ENCODE measurements around the gene CCDC83. TPM values are rescaled to one million over a fixed set of nuclear protein-coding genes. Genes with fewer than 3 reads are reported as not detected.

The CCDC83 gene
- total and polyA plus RNA-seq, 2 experiments from 2014 or later, result not detected

DNA sequence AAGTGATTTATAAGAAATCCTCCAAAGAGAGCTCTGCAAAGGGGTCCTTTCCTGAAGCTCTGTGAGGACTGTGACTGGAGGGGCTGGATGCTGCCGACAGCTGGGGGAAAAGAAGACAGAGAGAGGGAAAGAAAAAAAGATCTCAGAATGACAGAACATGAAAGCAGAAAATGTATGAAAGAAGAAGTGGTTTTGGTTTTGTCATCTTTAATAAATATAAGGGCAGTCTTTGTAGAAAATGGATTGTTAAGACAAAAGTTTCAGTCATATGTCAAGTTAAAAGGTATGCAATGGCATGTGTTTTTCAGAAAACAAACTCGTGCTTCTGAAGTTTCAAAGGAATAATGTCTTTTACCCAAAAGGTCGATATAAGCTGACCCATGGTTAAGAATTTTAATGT is 105.5 kb downstream of the CCDC83 start:
- Histone ChIP-seq H3K4me3 (no peak overlapping the region), H3K4me1 (ENCODE audit: low read depth) (peaks cover 37% of the 10 kb centered on the region), H3K27ac (peak overlapping the region; percentile 88), H3K9me3 (ENCODE audit: low read depth) (no peaks in the 10 kb centered on the region), H3K27me3 (no peaks in the 10 kb centered on the region), H3K36me3 (peaks cover 14% of the 10 kb centered on the region)
- TF ChIP-seq, protein P1, sequence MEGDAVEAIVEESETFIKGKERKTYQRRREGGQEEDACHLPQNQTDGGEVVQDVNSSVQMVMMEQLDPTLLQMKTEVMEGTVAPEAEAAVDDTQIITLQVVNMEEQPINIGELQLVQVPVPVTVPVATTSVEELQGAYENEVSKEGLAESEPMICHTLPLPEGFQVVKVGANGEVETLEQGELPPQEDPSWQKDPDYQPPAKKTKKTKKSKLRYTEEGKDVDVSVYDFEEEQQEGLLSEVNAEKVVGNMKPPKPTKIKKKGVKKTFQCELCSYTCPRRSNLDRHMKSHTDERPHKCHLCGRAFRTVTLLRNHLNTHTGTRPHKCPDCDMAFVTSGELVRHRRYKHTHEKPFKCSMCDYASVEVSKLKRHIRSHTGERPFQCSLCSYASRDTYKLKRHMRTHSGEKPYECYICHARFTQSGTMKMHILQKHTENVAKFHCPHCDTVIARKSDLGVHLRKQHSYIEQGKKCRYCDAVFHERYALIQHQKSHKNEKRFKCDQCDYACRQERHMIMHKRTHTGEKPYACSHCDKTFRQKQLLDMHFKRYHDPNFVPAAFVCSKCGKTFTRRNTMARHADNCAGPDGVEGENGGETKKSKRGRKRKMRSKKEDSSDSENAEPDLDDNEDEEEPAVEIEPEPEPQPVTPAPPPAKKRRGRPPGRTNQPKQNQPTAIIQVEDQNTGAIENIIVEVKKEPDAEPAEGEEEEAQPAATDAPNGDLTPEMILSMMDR (IDR thresholded peaks at IDR 0.05; ENCODE audit: low read depth, low read length), result no peak
- DNase-seq (ENCODE audit: low read depth in 1 of 2, low spot score in 1 of 2), result no peak

DNA sequence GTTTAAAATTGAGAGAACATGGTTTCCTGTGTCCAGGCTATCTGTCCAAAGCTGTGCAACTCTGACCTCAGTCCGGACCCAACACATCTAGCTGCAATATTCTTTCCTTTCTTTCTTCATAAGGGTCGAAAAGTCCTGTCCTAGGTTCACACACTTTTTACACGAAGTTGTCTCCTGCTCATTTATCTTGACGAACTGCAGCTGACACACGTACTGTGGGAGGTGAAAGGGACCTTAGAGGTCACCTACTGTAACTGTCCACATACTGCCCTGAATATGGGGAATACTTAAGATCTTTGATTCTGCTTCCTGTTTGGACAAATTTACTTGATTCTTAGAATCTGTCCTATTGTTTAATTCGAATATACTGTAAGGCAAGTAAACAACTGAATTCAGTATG is 105.9 kb downstream of the CCDC83 start:
- TF ChIP-seq, protein P1 (IDR thresholded peaks at IDR 0.05; ENCODE audit: low read depth, low read length), result no peak
- Histone ChIP-seq H3K27me3 (no peaks in the 10 kb centered on the region), H3K9me3 (ENCODE audit: low read depth) (no peaks in the 10 kb centered on the region), H3K36me3 (peaks cover 13% of the 10 kb centered on the region), H3K27ac (peak overlapping the region; percentile 88), H3K4me3 (no peak overlapping the region), H3K4me1 (ENCODE audit: low read depth) (peaks cover 32% of the 10 kb centered on the region)
- DNase-seq (ENCODE audit: low read depth in 1 of 2, low spot score in 1 of 2), result peak in 1 of 2 donors; percentile 45

DNA sequence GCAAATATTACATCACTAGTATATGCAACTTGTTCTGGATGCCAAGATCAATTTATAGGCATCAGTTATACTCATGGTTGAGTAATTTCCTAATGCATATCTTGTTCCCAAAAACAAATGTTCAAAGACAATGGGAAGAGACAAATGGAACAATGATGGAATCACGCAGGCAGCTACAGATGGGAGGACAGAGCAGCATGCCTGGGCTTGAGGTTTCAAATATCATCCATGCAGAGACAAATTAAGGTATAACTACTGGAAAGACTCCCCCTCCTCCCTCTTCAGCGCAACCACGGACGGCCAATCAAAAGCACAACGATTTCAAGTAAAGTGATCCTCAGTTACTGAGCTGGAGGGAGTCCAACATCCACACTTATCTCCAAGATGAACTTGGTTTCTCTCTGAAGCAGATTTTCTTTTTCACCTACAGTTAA is 106.8 kb downstream of the CCDC83 start:
- peaks cover 28% of the 10 kb centered on the region for H3K4me1 ChIP-seq (ENCODE audit: low read depth)
- H3K27me3 ChIP-seq, result no peaks in the 10 kb centered on the region
- DNase-seq (ENCODE audit: low read depth in 1 of 2, low spot score in 1 of 2), result peak in 1 of 2 donors; percentile 79
- H3K36me3 ChIP-seq, result peaks cover 6% of the 10 kb centered on the region
- H3K9me3 ChIP-seq (ENCODE audit: low read depth), result no peaks in the 10 kb centered on the region
- no peak overlapping the region for H3K4me3 ChIP-seq
- TF ChIP-seq, protein P1 (IDR thresholded peaks at IDR 0.05; ENCODE audit: low read depth, low read length), result no peak
- H3K27ac ChIP-seq, result peak overlapping the region; percentile 88

- DNase-seq (ENCODE audit: low read depth in 1 of 2, low spot score in 1 of 2), result no peak
- H3K36me3 ChIP-seq, result peaks cover 6% of the 10 kb centered on the region
- H3K9me3 ChIP-seq (ENCODE audit: low read depth), result no peaks in the 10 kb centered on the region
- H3K27ac ChIP-seq, result no peak overlapping the region
- TF ChIP-seq, protein P1 (IDR thresholded peaks at IDR 0.05; ENCODE audit: low read depth, low read length), result no peak
- no peak overlapping the region for H3K4me3 ChIP-seq
- peaks cover 37% of the 10 kb centered on the region for H3K4me1 ChIP-seq (ENCODE audit: low read depth)
- H3K27me3 ChIP-seq, result no peaks in the 10 kb centered on the region
Measured at GRCh38 chr11:85965202-85965601, 110.0 kb downstream of the CCDC83 start.

GRCh38 chr11:85967457-85967856 is 112.3 kb downstream of the CCDC83 start:
- H3K4me1 ChIP-seq (ENCODE audit: low read depth), result peaks cover 16% of the 10 kb centered on the region
- H3K9me3 ChIP-seq (ENCODE audit: low read depth), result no peaks in the 10 kb centered on the region
- H3K27ac ChIP-seq, result peak overlapping the region; percentile 48
- TF ChIP-seq, protein P1 (IDR thresholded peaks at IDR 0.05; ENCODE audit: low read depth, low read length), result no peak
- H3K36me3 ChIP-seq, result peaks cover 19% of the 10 kb centered on the region
- H3K4me3 ChIP-seq, result no peak overlapping the region
- DNase-seq (ENCODE audit: low read depth in 1 of 2, low spot score in 1 of 2), result no peak
- no peaks in the 10 kb centered on the region for H3K27me3 ChIP-seq

Other genes starting within 250 kb of the CCDC83 start
- gene DLG2, start 228.0 kb upstream of the CCDC83 start, total RNA-seq, result 6.1 and 15.9 TPM in 2 replicates
- 3.5 and 6.9 TPM in 2 replicates for gene DLG2, start 228.0 kb upstream of the CCDC83 start, polyA plus RNA-seq
- gene TMEM126B, start 226.8 kb upstream of the CCDC83 start, total RNA-seq, result 39.5 and 68.1 TPM in 2 replicates
- 69.0 and 98.2 TPM in 2 replicates for gene TMEM126B, start 226.8 kb upstream of the CCDC83 start, polyA plus RNA-seq
- gene TMEM126A, start 207.4 kb upstream of the CCDC83 start, total RNA-seq, result 12.9 and 13.1 TPM in 2 replicates
- gene TMEM126A, start 207.4 kb upstream of the CCDC83 start, polyA plus RNA-seq, result 39.9 and 42.9 TPM in 2 replicates
- gene CREBZF, start 190.3 kb upstream of the CCDC83 start, total RNA-seq, result 66.7 and 109 TPM in 2 replicates
- gene CREBZF, start 190.3 kb upstream of the CCDC83 start, polyA plus RNA-seq, result 61.7 and 74.3 TPM in 2 replicates
- 0.21 and 0.45 TPM in 2 replicates for gene CCDC89, start 169.2 kb upstream of the CCDC83 start, total RNA-seq
- gene CCDC89, start 169.2 kb upstream of the CCDC83 start, polyA plus RNA-seq, result 1.1 TPM in 1 of 2 replicates, not detected in the other
- gene SYTL2, start 44.2 kb upstream of the CCDC83 start, total RNA-seq, result 2.5 and 4.1 TPM in 2 replicates
- gene SYTL2, start 44.2 kb upstream of the CCDC83 start, polyA plus RNA-seq, result 1.2 and 1.7 TPM in 2 replicates
- 110 TPM in 2 replicates for gene PICALM, start 213.7 kb downstream of the CCDC83 start, total RNA-seq
- gene PICALM, start 213.7 kb downstream of the CCDC83 start, polyA plus RNA-seq, result 49.9 and 50.4 TPM in 2 replicates

Measured in cardiac muscle cell (in vitro differentiated cells and primary cell).